SU-DHL-6 (cell line): ENCODE measurements around the gene THRA.

Source experiments
- CTCF ChIP-seq: fragments of 200-600 bp; sonication (generic); IDR thresholded peaks from one replicate; pipeline ENCODE4 v1.5.1; 2017; ENCODE audit warnings: antibody characterized with exemption, mild to moderate bottlenecking, low read length, moderate library complexity; ENCODE audit not compliant: insufficient read depth, poor library complexity, severe bottlenecking
- EZH2phosphoT487 ChIP-seq: fragments of 200-600 bp; sonication (generic), shearing (Covaris generic); conservative IDR thresholded peaks from 2 replicates; pipeline ENCODE4 v1.6.1; 2018; ENCODE audit warnings: mild to moderate bottlenecking, antibody characterized with exemption, low read length, moderate library complexity, mixed read lengths

- TF ChIP-seq CTCF (peak; percentile 89), EZH2phosphoT487 (no peak)
Measured at GRCh38 chr17:40086150-40087044, 23.6 kb downstream of the THRA start.
